Keratinocyte (primary cell): ENCODE data around the gene LPGAT1.

Experiments
- EZH2 ChIP-seq: IDR thresholded peaks from one replicate; pipeline ENCODE4 v1.6.1; 2012; ENCODE audit warnings: inconsistent platforms, mild to moderate bottlenecking, low read length, moderate library complexity
- TF ChIP-seq, protein P1 (sequence below), 3 experiments: IDR thresholded peaks in 1 of 3; conservative IDR thresholded peaks in 1 of 3; optimal IDR thresholded peaks in 1 of 3; 2 replicates in 2 of 3; 3 replicates in 1 of 3; pipeline versions ENCODE3 to v1.5.1; 2011; ENCODE audit warnings: low read length in 3 of 3, mild to moderate bottlenecking in 3 of 3, moderate library complexity in 2 of 3, control low read depth in 1 of 3, inconsistent platforms in 1 of 3; ENCODE audit not compliant: insufficient read depth in 2 of 3; ENCODE audit errors: extremely low read depth in 1 of 3

DNA sequence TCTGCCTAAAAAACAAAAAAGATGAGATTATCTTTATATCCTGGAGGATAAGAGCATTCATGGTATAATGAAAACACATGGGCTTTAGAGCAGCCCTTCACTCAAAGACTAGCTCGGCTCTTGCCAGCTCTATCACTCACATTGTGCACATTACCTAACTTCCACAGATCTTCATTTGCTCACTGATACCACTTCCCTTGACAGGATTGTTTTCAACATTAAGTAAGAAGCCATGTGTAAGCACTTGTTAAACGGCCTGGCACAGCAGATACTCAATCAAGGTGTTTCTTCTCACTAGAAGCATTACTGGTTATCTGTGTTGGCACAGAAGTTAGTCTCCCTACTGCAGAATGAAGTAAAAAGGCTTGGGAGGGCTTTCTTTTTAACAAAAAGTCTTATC, 18.7 kb downstream of the LPGAT1 start:
- no peak for TF ChIP-seq EZH2
- TF ChIP-seq, protein P1, sequence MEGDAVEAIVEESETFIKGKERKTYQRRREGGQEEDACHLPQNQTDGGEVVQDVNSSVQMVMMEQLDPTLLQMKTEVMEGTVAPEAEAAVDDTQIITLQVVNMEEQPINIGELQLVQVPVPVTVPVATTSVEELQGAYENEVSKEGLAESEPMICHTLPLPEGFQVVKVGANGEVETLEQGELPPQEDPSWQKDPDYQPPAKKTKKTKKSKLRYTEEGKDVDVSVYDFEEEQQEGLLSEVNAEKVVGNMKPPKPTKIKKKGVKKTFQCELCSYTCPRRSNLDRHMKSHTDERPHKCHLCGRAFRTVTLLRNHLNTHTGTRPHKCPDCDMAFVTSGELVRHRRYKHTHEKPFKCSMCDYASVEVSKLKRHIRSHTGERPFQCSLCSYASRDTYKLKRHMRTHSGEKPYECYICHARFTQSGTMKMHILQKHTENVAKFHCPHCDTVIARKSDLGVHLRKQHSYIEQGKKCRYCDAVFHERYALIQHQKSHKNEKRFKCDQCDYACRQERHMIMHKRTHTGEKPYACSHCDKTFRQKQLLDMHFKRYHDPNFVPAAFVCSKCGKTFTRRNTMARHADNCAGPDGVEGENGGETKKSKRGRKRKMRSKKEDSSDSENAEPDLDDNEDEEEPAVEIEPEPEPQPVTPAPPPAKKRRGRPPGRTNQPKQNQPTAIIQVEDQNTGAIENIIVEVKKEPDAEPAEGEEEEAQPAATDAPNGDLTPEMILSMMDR (optimal IDR thresholded peaks at IDR 0.05 in 1 of 3, IDR thresholded peaks at IDR 0.05 in 1 of 3, conservative IDR thresholded peaks at IDR 0.05 in 1 of 3; ENCODE audit: extremely low read depth in 1 of 3, insufficient read depth in 2 of 3, low read length in 3 of 3), result no peak
